HG02610 (cell line): Measurements from ENCODE around the gene ZNF439.
"Not testable (repeated sequence)": the region's sequence is repeated elsewhere in the genome, so short reads cannot be mapped to it uniquely, and the experiment has no call there.

Experiments
- ATAC-seq: cut with Tn5 transposase; IDR thresholded peaks from one replicate; pipeline ENCODE4 v1.9.1; 2021; ENCODE audit warnings: mild to moderate bottlenecking, moderate library complexity; ENCODE audit not compliant: unreplicated experiment

ZNF439 gene

DNA sequence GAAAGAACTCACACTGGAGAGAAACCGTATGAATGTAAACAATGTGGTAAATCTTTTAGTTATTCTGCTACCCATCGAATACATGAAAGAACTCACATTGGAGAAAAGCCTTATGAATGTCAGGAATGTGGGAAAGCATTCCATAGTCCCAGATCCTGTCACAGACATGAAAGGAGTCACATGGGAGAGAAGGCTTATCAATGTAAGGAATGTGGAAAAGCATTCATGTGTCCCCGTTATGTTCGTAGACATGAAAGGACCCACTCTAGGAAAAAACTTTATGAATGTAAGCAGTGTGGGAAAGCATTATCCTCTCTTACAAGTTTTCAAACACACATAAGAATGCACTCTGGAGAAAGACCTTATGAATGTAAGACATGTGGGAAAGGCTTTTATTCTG, 19.2 kb downstream of the ZNF439 start:
- ATAC-seq = not testable (repeated sequence)

DNA sequence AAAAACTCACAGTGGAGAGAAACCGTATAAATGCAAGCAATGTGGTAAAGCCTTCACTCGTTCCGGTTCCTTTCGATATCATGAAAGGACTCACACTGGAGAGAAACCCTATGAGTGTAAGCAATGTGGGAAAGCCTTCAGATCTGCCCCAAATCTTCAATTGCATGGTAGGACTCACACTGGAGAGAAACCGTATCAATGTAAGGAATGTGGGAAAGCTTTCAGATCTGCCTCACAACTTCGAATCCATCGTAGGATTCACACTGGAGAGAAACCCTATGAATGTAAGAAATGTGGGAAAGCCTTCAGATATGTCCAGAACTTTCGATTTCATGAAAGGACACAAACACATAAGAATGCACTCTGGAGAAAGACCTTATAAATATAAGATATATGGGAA, 19.7 kb downstream of the ZNF439 start:
- no peak for ATAC-seq

DNA sequence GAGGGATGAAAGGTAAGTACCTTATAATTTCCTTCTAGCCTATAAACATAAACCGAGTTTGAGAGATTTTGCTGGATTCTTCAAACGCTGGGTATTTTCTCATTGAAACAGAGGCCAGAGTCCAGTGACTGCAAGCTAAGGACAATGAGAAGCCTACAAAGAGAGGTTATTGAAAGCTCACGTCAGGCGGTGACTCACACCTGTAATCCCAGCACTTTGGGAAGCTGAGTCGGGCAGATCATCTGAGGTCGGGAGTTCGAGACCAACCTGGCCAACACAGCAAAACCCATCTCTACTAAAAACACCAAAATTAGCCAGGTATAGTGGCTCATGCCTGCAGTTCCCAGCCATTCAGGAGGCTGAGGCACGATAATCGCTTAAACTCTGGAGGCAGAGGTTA, 24.1 kb downstream of the ZNF439 start:
- ATAC-seq = no peak

DNA sequence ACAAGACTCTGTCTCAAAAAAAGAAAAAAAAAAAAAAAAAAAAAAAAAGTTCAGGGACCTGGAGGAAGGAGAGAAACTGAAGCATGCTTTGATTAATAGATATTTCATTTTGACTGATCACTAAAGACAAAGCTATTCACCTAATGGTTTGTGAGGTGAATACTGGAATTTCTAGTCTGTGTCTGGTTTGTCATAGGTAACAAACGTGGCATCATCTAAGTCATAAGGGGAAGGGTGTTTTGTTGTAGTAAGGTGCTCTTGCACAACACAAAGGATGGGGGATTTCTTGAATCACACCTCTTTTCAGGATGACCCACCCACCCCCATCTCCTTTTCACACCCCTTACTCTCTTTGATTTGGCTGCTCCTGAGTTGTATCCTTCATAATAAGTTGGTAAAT, 25.2 kb downstream of the ZNF439 start:
- ATAC-seq = no peak

DNA sequence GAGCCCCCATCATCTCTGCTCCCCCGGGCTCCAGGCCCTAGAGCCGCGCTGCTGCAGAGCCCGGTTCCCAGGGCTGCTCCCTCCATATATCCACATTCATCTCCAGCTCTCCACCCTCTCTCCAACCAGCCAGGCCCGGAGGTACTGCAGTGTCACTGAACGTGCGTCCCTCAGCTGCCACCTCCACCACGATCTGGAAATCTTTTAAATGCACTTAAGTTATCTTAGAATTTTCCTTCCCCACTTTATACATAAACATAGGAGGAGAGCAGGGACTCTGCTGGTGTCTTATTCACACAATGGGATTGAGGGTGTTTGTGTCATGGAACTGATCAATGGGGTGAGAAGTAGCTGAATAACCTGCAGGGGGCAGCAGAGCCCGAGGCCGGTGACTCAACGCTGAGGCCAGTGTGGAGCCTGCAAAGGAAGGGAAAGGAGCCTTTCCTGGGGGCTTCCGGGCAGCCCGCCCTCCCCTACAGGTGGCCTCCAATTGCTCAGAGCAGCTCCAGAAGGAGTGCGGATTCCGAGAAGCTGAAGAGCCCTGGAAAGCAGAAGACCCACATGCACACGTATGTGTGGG, 31.3 kb downstream of the ZNF439 start:
- not testable (repeated sequence) for ATAC-seq

DNA sequence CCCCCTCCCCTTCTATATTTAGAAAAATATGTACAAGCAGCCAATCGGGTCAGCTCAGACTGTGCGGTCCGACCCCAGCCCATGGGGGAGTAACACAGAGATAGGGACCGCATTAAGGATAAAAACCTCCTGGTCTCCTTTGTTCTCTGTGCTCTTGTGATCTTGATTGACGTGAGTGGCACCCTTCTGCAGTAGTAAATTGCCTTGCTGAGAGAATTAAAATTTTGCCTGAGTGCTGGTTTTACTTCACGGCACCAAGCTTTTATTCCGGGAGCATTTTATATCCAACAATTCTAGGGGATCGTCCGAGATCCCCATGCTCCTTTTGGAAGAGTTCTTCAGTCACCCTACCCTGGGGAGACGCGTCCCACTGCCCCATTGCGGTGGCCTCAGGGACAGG, 32.1 kb downstream of the ZNF439 start:
- no peak for ATAC-seq

DNA sequence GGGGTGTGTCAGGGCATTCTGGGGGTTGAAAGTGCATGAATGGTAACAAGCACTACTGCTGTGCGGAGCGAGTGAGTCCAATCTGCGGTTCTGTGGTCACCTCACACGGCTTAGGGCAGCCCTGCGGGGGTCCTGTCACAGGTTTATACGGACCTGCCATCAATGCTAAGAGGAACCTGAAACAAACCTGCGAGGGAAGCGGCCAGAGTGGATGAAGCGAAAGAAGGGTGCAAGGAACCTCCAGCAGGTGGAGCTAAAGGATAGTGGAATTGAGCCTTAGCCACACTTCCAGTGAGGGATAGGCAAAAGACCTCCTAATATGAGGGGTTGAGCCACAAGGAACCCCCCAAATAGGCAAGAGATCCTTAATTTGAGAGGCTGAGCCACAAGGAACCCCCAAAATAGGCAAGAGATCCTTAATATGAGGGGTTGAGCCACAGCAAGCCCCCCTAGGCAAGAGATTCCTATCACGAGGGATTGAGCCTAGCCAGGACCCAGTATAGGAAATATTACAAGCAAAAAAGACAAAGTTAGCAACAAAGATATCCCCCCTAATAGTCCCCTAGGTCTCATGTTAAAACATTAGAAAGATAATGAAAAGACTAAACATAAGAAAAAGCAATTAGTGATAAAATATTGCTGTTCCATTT, 32.8 kb downstream of the ZNF439 start:
- no peak for ATAC-seq

DNA sequence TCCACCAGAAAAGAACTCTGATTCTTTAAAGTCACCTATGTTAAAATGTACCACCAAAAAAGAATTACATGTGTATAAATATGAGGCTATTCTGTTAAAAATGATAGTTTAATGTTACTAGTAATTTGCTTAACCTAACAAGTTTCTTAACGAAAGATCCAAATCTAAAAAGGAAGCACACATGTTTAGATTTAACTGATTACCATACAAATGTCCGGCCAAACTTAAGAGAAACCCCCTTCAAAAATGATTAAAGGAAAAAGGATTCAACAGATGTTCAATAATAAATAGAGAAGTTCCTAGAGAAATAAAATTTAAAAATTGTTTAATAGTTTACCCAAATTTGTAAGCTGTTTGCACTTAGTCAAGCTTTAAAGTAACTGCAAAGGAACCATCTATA, 34.1 kb downstream of the ZNF439 start:
- ATAC-seq = no peak

DNA sequence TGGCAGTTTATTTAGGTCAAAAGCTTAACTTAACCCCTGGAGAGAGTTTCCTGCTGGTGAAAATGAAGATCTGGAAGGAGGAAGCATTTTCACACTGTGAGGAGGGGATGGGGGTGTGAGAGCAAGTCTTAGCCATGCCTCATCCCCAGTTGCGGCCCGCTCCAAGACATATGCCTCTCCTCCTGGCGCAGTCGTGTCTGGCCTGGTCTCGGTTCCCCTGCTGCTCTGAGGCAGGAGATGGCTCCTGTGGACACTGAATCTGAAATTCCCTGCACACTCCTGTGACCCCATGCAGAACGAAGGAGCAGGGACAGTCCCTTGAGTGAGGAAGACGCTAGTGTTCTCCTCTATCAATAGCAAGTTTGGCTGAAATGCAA, 38.7 kb downstream of the ZNF439 start:
- no peak for ATAC-seq

DNA sequence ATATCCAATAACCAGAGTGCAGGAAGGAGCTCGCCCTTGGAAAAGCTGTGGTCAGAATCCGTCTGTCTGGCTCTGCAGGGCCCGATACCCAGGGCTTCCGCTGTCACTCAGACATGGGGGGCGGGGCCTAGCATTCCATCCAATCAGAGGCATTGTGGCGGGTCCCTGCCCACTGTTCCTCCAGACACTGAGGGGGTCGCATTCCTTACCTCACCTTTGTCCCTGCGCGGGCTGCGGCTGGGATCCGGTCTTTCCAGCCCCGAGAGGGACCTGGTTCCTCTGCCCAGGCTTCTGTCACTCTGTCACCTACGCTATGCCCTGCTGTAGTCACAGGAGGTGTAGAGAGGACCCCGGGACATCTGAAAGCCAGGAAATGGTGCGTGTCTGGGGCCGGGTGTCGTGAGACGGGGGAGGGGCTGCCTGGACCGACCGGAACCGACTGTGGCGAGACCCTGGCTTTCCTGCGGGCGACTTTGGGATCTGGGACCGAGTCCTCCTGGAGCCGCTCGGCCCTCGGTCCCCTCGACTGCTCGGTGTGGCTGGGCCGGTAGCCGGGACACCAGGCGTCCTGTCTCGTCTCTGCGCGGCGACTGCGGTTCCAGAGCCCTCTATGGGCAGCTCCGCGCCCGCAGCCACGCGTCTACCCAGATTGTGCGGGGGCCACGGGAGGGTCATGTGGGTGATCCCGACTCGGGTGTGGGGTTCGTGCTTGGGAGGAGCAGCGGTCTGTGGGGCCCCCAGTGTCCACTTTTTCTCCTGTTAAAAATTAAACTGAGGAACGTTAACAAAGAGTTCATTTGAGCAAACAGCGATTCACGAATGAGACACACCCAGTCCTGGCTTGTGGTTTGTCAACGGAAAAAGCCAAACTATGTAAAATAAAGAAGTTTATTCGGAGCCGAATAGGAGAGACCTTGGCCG, 39.3 kb downstream of the ZNF439 start, which contains the start of gene ZNF69:
ZNF69 (plus strand) TSS at position 172 of the 921 bp plus-strand sequence; CDS start at position 314, 142 bp downstream.
- ATAC-seq = no peak

DNA sequence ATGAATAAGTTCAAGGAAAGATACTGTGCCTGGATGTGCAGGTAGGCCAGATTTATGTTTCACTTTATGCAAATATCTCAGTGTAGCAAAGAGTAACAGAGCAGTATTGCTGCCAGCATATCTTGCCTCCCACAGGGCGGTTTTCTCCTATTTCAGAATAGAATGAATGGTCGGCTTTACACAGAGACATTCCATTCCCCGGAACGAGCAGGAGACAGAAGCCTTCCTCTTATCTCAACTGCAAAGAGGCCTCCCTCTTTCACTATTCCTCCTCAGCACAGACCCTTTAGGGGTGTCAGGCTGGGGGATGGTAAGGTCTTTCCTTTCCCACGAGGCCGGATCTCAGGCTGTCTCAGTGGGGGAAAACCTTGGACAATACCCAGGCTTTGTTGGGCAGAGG, 41.4 kb downstream of the ZNF439 start:
- ATAC-seq = not testable (repeated sequence)

DNA sequence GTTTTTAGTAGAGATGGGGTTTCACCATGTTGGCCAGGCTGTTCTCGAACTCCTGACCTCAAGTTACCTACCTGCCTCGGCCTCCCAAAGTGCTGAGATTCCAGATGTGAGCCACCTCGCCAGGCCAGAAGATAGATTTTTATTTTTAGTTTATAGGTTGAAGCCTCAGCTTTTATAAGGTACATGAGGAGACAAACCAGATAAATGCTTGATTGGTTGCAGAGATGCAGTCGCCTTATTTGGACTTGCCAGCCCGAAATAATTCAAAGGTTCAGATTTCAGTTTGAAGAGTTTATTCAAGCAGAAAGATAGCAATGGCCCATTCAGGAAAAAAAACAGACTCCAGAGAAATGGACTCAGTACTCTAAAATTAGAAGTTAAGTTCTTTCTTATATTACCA, 42.1 kb downstream of the ZNF439 start:
- no peak for ATAC-seq

DNA sequence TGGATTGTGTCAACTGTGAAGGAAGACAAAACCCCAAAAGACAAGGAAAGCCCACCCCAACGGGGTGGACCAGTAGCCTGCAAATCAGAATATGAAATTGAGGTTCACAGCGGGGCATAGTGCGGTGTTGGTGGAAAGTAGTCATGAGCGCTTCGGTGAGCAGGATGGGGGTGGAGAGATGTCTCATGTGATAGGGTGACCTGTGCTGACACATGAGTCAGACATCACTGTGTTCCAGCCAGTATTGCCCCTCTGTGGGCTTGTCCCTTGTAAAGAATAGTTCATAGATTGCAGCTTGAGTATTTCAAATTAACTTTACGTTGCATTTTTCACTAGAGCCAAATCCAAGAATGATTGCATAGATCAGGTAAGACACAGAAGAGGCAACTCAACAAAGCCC, 46.3 kb downstream of the ZNF439 start:
- ATAC-seq = no peak

DNA sequence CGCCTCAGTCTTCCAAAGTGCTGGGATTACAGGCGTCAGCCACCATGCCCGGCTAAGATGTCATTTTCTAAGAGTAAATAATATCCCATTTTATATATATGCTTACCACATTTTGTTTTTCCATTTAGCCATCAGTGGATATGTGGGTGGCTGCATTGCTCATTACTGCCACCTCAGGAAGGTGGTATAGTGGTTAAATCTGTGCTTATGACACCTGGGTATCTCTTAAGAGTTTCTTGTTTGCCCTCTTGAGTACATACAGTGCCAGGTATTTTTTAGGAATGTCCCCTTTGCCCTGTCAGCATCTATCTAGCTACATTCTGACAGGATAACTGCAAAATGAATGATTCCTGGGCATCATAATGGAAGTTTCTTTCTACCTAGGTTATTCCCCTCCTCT, 53.7 kb downstream of the ZNF439 start:
- no peak for ATAC-seq

DNA sequence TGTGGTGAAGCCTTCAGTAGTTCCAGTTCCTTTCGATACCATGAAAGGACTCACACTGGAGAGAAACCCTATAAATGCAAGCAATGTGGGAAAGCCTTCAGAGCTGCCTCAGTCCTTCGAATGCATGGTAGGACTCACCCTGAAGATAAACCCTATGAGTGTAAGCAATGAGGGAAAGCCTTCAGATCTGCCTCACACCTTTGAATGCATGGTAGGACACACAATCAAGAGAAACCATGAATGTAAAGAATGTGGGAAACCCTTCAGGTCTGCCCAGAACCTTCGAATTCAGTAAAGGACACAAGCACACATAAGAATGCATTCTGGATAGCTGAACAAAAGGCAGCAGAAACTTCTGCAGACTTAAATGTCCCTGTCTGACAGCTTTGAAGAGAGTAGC, 57.4 kb downstream of the ZNF439 start:
- no peak for ATAC-seq

DNA sequence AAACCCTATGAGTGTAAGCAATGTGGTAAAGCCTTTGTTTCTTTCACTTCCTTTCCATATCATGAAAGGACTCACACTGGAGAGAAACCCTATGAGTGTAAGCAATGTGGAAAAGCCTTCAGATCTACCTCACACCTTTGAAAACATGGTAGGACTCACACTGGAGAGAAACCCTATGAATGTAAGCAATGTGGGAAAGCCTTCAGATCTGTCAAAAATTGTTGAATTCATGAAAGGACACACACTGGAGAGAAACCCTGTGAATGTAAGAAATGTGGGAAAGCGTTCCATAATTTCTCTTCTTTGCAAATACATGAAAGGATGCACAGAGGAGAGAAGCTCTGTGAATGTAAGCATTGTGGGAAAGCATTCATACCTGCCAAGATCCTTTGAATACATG, 63.4 kb downstream of the ZNF439 start:
- ATAC-seq = not testable (repeated sequence)

DNA sequence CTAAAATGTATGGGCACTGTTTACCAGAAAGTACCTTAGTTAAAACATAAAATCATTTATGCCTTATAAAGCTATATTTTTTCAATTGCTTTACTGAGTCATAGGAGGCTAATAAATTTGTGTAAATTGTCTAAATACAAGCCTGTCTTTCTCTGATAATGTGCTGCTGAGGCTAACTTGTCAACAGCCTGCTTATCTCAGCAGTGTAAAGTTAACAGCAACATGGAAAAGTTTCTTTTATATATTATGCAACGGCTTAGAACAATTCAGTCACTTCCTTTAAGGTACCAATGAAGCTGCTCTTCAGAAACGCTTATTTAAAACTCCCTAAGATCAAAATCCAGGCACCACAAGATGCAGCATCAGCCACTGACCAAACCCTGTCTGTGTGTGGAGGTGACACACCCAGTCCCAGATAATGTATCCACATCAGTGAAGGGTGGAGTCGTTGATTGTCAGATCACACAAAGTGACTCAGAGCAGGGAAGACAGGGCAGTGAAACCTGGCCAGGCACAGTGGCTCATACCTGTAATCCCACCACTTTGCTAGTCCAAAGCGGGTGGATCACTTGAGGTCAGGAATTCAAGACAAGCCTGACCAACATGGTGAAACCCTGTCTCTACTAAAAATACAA, 66.0 kb downstream of the ZNF439 start:
- ATAC-seq = not testable (repeated sequence)
